Esophagus muscularis mucosa (tissue), 4 donors: ENCODE data around the gene CCDC9B. TPM values are rescaled to one million over a fixed set of nuclear protein-coding genes. Genes with fewer than 3 reads are reported as not detected.

Experiments used
- DNase-seq: peaks from one replicate; pipeline ENCODE4 v3.0.0-alpha.2; 2017; ENCODE audit errors: extremely low spot score
- H3K27ac ChIP-seq, 4 donors: fragments of 200-600 bp; sonication (generic); replicated peaks in 1 of 4; 1 replicate in 3 of 4; 2 replicates in 1 of 4; pipeline ENCODE4 v1.5.1; 2016 to 2019; ENCODE audit warnings: mild to moderate bottlenecking in 1 of 4
- H3K27me3 ChIP-seq, 4 donors: fragments of 200-600 bp; sonication (generic); one replicate each; pipeline versions ENCODE4 v1.5.1 to v1.6.0; 2016 to 2019
- H3K36me3 ChIP-seq, 4 donors: fragments of 200-600 bp; sonication (generic); one replicate each; pipeline ENCODE4 v1.5.1; 2016 to 2019
- H3K4me1 ChIP-seq, 4 donors: fragments of 200-600 bp; sonication (generic); one replicate each; pipeline ENCODE4 v1.5.1; 2016 to 2019
- H3K4me3 ChIP-seq, 4 donors: fragments of 200-600 bp; sonication (generic); 1 replicate in 2 of 4; 2 replicates in 2 of 4; pipeline ENCODE4 v1.5.1; 2016 to 2019; ENCODE audit warnings: mild to moderate bottlenecking in 4 of 4, moderate library complexity in 1 of 4
- H3K9me3 ChIP-seq, 4 donors: fragments of 200-600 bp; sonication (generic); 1 replicate in 3 of 4; 2 replicates in 1 of 4; pipeline ENCODE4 v1.5.1; 2016 to 2019
- CTCF ChIP-seq, 3 experiments: fragments of 200-600 bp in 2 of 3; fragments of 450-650 bp in 1 of 3; sonication (generic) in 2 of 3; IDR thresholded peaks; one replicate each; pipeline ENCODE4 v1.5.1; 2017 to 2019; ENCODE audit warnings: antibody characterized with exemption in 3 of 3, mild to moderate bottlenecking in 2 of 3, moderate library complexity in 1 of 3
- EP300 ChIP-seq: sonication (generic); formaldehyde crosslinking; IDR thresholded peaks from one replicate; pipeline ENCODE4 v1.6.1; 2017; ENCODE audit warnings: antibody characterized with exemption
- POLR2A ChIP-seq: fragments of 450-650 bp; IDR thresholded peaks from one replicate; pipeline ENCODE4 v1.6.1; 2017; ENCODE audit warnings: antibody characterized with exemption, moderate library complexity, mild to moderate bottlenecking, low read depth
- POLR2AphosphoS5 ChIP-seq, 2 donors: sonication (generic); formaldehyde crosslinking; IDR thresholded peaks; one replicate each; pipeline ENCODE4 v1.6.1; 2017; ENCODE audit warnings: antibody characterized with exemption in 2 of 2
- WGBS: methylation state at CpG from one replicate; pipeline ENCODE4 v1.1.5; 2018; 5-methylcytosine and 5-hydroxymethylcytosine counted together
- intact Hi-C: fragments of 100-400 bp; cut with DNase I; formaldehyde crosslinking; loops from one replicate; pipeline ENCODE4 v1.15.1; 2023
- total RNA-seq, 4 donors: library from RNA; depleted of rRNA; stranded (reverse); fragments of >200 nt; gene quantifications; one replicate each; pipeline versions ENCODE4 v1.1.0 to v1.2.1, GENCODE V29; 2016

The CCDC9B gene
- total RNA-seq, 4 donors from 2014 or later = 22.9 to 82.6 (median 56.3) TPM

- no peak for DNase-seq
- H3K36me3 ChIP-seq = peaks cover 8 to 36% (median 26%) of the 10 kb centered on the region in 4 donors
- peak overlapping the region; percentile 96 to 98 (median 98) for H3K27ac ChIP-seq
- peaks cover 83 to 100% (median 99%) of the 10 kb centered on the region in 4 donors for H3K4me1 ChIP-seq
- no peak overlapping the region for H3K4me3 ChIP-seq
- TF ChIP-seq CTCF (IDR thresholded peaks at IDR 0.05) (no peak), POLR2AphosphoS5 (IDR thresholded peaks at IDR 0.05) (no peak), EP300 (no peak), POLR2A (no peak)
- 78% methylated on average over 4 of the region's 13 CpGs for WGBS
- intact Hi-C loops = no loop called here
- no peaks in the 10 kb centered on the region for H3K9me3 ChIP-seq
- H3K27me3 ChIP-seq = no peaks in the 10 kb centered on the region
Observed at GRCh38 chr15:40335938-40336743, 4.6 kb downstream of the CCDC9B start.

GRCh38 chr15:40334941-40335795 lies 5.6 kb downstream of the CCDC9B start:
- H3K36me3 ChIP-seq = peaks cover 8 to 36% (median 26%) of the 10 kb centered on the region in 4 donors
- WGBS = 86% methylated on average over 13 of the region's 26 CpGs
- peaks cover 83 to 100% (median 99%) of the 10 kb centered on the region in 4 donors for H3K4me1 ChIP-seq
- H3K9me3 ChIP-seq = no peaks in the 10 kb centered on the region
- no peak for DNase-seq
- H3K27ac ChIP-seq = peak overlapping the region; percentile 96 to 98 (median 98)
- H3K27me3 ChIP-seq = no peaks in the 10 kb centered on the region
- intact Hi-C loops = no loop called here
- TF ChIP-seq POLR2A (no peak), CTCF (IDR thresholded peaks at IDR 0.05) (no peak), POLR2AphosphoS5 (IDR thresholded peaks at IDR 0.05) (no peak), EP300 (no peak)
- no peak overlapping the region for H3K4me3 ChIP-seq

- Histone ChIP-seq H3K9me3 (no peaks in the 10 kb centered on the region), H3K36me3 (peaks cover 8 to 36% (median 26%) of the 10 kb centered on the region in 4 donors), H3K27ac (peak overlapping the region; percentile 96 to 98 (median 98)), H3K27me3 (no peaks in the 10 kb centered on the region), H3K4me3 (no peak overlapping the region), H3K4me1 (peaks cover 85 to 100% (median 99%) of the 10 kb centered on the region in 4 donors)
- intact Hi-C loops = no loop called here
- no peak for DNase-seq
- WGBS = 56% methylated on average over 2 of the region's 3 CpGs
- TF ChIP-seq POLR2A = no peak
- TF ChIP-seq CTCF (IDR thresholded peaks at IDR 0.05) = no peak
- no peak for TF ChIP-seq EP300
- TF ChIP-seq POLR2AphosphoS5 (IDR thresholded peaks at IDR 0.05) = no peak
Observed at GRCh38 chr15:40334541-40334940, 6.2 kb downstream of the CCDC9B start.

GRCh38 chr15:40333922-40334492 lies 6.7 kb downstream of the CCDC9B start:
- TF ChIP-seq CTCF (IDR thresholded peaks at IDR 0.05) (no peak), POLR2AphosphoS5 (IDR thresholded peaks at IDR 0.05) (peak; percentile 46 to 62), POLR2A (no peak), EP300 (no peak)
- intact Hi-C loops = no loop called here
- no peaks in the 10 kb centered on the region for H3K27me3 ChIP-seq
- peak; percentile 95 for DNase-seq
- peak overlapping the region; percentile 96 to 98 (median 98) for H3K27ac ChIP-seq
- peaks cover 8 to 36% (median 26%) of the 10 kb centered on the region in 4 donors for H3K36me3 ChIP-seq
- 10% methylated on average over 9 of the region's 12 CpGs for WGBS
- no peaks in the 10 kb centered on the region for H3K9me3 ChIP-seq
- peaks cover 85 to 100% (median 99%) of the 10 kb centered on the region in 4 donors for H3K4me1 ChIP-seq
- H3K4me3 ChIP-seq = peak overlapping the region in 1 of 4 donors; percentile 21
